ENCODE results near the gene ETFBKMT. TPM values are rescaled to one million over a fixed set of nuclear protein-coding genes. Genes with fewer than 3 reads are reported as not detected.
"Not testable (repeated sequence)": the region's sequence is repeated elsewhere in the genome, so short reads cannot be mapped to it uniquely, and the experiment has no call there.

Gene ETFBKMT
- total RNA-seq, 1 donor from 2014 or later: 2.8 TPM

- H3K9me3 ChIP-seq: no peaks in the 10 kb centered on the region
- no peak for DNase-seq
- no peaks in the 10 kb centered on the region for H3K36me3 ChIP-seq
- intact Hi-C loops (cut with DNase I): no loop called here
- ATAC-seq: no peak
- H3K27ac ChIP-seq: no peak overlapping the region
- peaks cover 3% of the 10 kb centered on the region for H3K4me1 ChIP-seq
- no peak for TF ChIP-seq CTCF (IDR thresholded peaks at IDR 0.05)
- no peaks in the 10 kb centered on the region for H3K27me3 ChIP-seq
- H3K4me3 ChIP-seq: no peak overlapping the region
Observed at GRCh38 chr12:31662176-31662849, 2.8 kb downstream of the ETFBKMT start.

GRCh38 chr12:31663576-31663975 lies 4.1 kb downstream of the ETFBKMT start:
- peaks cover 1% of the 10 kb centered on the region for H3K4me1 ChIP-seq
- TF ChIP-seq CTCF (IDR thresholded peaks at IDR 0.05): no peak
- no peak overlapping the region for H3K27ac ChIP-seq
- no peak for DNase-seq
- intact Hi-C loops (cut with DNase I): no loop called here
- H3K27me3 ChIP-seq: no peaks in the 10 kb centered on the region
- H3K9me3 ChIP-seq: no peaks in the 10 kb centered on the region
- no peak for ATAC-seq
- no peak overlapping the region for H3K4me3 ChIP-seq
- no peaks in the 10 kb centered on the region for H3K36me3 ChIP-seq

GRCh38 chr12:31664038-31664437 lies 4.5 kb downstream of the ETFBKMT start:
- intact Hi-C loops (cut with DNase I): no loop called here
- ATAC-seq: no peak
- TF ChIP-seq CTCF (IDR thresholded peaks at IDR 0.05): no peak

GRCh38 chr12:31669020-31669419 lies 9.5 kb downstream of the ETFBKMT start:
- Histone ChIP-seq H3K36me3 (peaks cover 4% of the 10 kb centered on the region), H3K9me3 (peaks cover 10% of the 10 kb centered on the region), H3K4me1 (no peaks in the 10 kb centered on the region), H3K27me3 (no peaks in the 10 kb centered on the region), H3K4me3 (no peak overlapping the region), H3K27ac (no peak overlapping the region)
- ATAC-seq (no peak), DNase-seq (no peak)
- intact Hi-C loops (cut with DNase I): no loop called here
- no peak for TF ChIP-seq CTCF (IDR thresholded peaks at IDR 0.05)

More at GRCh38 chr12:31664038-31664437, 4.5 kb downstream of the ETFBKMT start:
- Histone ChIP-seq H3K36me3 (no peaks in the 10 kb centered on the region), H3K27ac (no peak overlapping the region), H3K4me1 (no peaks in the 10 kb centered on the region), H3K4me3 (no peak overlapping the region), H3K9me3 (peaks cover 2% of the 10 kb centered on the region), H3K27me3 (no peaks in the 10 kb centered on the region)
- DNase-seq: no peak

- H3K27ac ChIP-seq; H3K4me1 ChIP-seq; H3K4me3 ChIP-seq; H3K9me3 ChIP-seq; ATAC-seq; DNase-seq; intact Hi-C loops (cut with DNase I); H3K27me3 ChIP-seq; H3K36me3 ChIP-seq: not testable (repeated sequence)
Observed at GRCh38 chr12:31669582-31669981, 10.1 kb downstream of the ETFBKMT start.

GRCh38 chr12:31672521-31672920 lies 13.0 kb downstream of the ETFBKMT start:
- Histone ChIP-seq H3K9me3 (peaks cover 10% of the 10 kb centered on the region), H3K36me3 (peaks cover 4% of the 10 kb centered on the region), H3K4me3 (no peak overlapping the region), H3K27ac (no peak overlapping the region), H3K27me3 (no peaks in the 10 kb centered on the region), H3K4me1 (no peaks in the 10 kb centered on the region)
- intact Hi-C loops (cut with DNase I): no loop called here
- no peak for TF ChIP-seq CTCF (IDR thresholded peaks at IDR 0.05)
- ATAC-seq (no peak), DNase-seq (no peak)

All from upper lobe of right lung (tissue), 1 donor.